Duodenal mucosa (tissue), 2 donors: ENCODE results near the gene TMEM63A.

Experiments
- H3K27ac ChIP-seq: one replicate; pipeline ENCODE4 v1.7.0; 2013; ENCODE audit warnings: low read depth, low read length
- H3K27me3 ChIP-seq, 2 donors: one replicate each; pipeline ENCODE4 v1.7.0; 2013; ENCODE audit warnings: low read length in 2 of 2, control low read depth in 1 of 2; ENCODE audit not compliant: insufficient read depth in 2 of 2, control insufficient read depth in 1 of 2
- H3K36me3 ChIP-seq, 2 donors: one replicate each; pipeline ENCODE4 v1.7.0; 2013; ENCODE audit warnings: low read length in 2 of 2, control low read depth in 1 of 2; ENCODE audit not compliant: insufficient read depth in 2 of 2, control insufficient read depth in 1 of 2
- H3K4me1 ChIP-seq, 2 donors: one replicate each; pipeline ENCODE4 v1.7.0; 2013; ENCODE audit warnings: low read length in 2 of 2, control low read depth in 1 of 2; ENCODE audit not compliant: insufficient read depth in 2 of 2, control insufficient read depth in 1 of 2
- H3K4me3 ChIP-seq, 2 donors: one replicate each; pipeline ENCODE4 v1.7.0; 2013; ENCODE audit warnings: low read length in 2 of 2, low read depth in 1 of 2
- H3K9ac ChIP-seq, 2 donors: one replicate each; pipeline ENCODE4 v1.7.0; 2013; ENCODE audit warnings: low read length in 2 of 2, low read depth in 1 of 2
- H3K9me3 ChIP-seq, 2 donors: one replicate each; pipeline ENCODE4 v1.7.0; 2013; ENCODE audit warnings: low read length in 2 of 2, control low read depth in 1 of 2; ENCODE audit not compliant: control insufficient read depth in 1 of 2

TMEM63A gene

DNA sequence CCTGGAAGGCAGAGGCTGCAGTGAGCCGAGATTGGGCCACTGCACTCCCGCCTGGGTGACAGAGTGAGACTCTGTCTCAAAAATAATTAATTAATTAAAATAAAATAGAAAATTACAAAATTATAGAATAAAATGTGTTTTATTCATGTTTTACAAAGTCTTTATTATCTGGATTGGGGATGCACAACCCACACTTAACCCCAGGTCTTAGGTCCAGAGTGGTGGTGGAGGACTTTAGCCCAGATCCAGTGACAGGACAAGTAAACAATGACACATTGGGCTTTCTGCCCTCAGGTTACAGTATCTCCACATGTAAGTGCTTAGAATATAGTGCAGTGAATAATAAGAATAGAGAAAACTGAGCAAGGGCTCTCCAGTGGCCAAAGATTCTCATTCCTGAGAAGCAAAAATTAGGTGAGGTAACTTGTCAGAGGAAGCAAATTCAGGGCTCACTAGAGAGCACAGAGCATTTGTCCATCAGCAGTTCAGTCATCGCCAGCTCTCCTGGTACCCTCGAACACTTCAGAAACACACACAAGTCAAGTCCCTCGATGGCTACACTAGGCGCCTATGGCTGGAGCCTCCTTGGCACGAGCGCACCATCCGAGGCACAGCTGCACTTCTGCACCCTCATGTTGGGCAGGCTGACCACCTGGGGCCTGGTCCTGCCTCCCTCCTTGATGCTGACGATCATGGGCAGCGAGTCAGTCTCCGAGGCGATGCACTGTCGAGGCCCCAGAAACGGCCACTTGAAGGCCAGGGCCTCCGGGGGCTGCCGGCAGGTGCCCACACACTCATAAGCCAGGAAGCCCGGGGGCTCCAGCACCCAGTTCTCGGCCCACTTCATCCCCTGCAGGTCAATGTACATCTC lies 4.2 kb upstream of the TMEM63A start:
- Histone ChIP-seq H3K4me3 (no peak overlapping the region), H3K27ac (no peak overlapping the region), H3K27me3 (no peaks in the 10 kb centered on the region), H3K4me1 (peaks cover 26 to 29% of the 10 kb centered on the region in 2 donors), H3K9ac (no peak overlapping the region), H3K36me3 (no peaks in the 10 kb centered on the region), H3K9me3 (no peaks in the 10 kb centered on the region)

DNA sequence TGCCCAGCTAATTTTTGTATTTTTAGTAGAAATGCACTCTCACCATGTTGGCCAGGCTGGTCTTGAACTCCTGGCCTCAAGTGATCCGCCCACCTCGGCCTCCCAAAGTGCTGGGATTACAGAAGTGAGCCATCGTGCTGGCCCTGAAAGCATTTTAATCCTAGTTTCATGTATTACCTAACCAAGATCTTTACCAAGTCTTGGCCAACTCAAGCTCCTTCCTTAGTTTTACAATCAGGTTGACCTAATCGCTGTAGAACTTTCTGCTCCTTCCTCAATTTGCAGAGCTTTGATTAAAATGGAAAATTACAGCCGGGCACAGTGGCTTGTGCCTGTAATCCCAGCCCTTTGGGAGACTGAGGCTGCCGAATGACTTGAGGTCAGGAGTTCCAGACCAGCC lies 3.2 kb upstream of the TMEM63A start:
- H3K27ac ChIP-seq = no peak overlapping the region

DNA sequence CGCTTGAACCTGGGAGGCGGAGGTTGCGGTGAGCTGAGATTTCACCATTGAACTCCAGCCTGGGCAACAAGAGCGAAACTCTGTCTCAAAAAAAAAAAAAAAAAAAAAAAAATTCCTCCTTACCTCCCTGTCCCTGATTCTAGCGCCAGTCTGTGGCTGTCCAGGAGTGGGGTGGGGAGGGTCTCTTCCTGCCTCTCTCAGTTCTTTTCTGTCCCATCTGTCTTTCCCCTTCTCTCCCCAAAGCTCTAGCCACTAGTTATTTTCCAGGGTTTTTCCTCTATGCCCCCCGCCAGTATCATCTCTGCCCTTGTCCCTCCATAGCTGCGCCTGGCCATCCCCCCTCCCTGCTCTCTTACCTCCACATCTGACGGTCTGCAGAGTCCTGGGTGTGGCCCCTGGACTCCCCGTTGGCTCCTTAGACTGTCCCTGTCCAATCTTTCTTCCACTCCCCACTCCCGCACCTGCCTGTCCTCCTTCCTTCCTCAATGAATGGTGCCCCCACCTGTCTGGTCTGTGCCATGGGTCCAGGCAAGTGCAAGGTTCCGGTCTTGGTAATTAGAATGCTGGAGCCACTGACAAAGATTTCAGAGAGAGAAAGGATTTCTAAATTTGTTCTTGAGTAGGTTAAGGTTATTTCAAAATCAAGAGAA lies 1.6 kb upstream of the TMEM63A start:
- Histone ChIP-seq H3K27me3 (no peaks in the 10 kb centered on the region), H3K9ac (peak overlapping the region in 1 of 2 donors; percentile 96), H3K36me3 (peaks cover 2 to 3% of the 10 kb centered on the region in 2 donors), H3K9me3 (no peaks in the 10 kb centered on the region), H3K27ac (no peak overlapping the region), H3K4me1 (peaks cover 28 to 36% of the 10 kb centered on the region in 2 donors), H3K4me3 (peak overlapping the region in 1 of 2 donors; percentile 35)

More for the DNA sequence above, 3.2 kb upstream of the TMEM63A start:
- Histone ChIP-seq H3K27me3 (no peaks in the 10 kb centered on the region), H3K9ac (no peak overlapping the region), H3K4me1 (peaks cover 26 to 33% of the 10 kb centered on the region in 2 donors), H3K36me3 (no peaks in the 10 kb centered on the region), H3K4me3 (no peak overlapping the region), H3K9me3 (no peaks in the 10 kb centered on the region)

DNA sequence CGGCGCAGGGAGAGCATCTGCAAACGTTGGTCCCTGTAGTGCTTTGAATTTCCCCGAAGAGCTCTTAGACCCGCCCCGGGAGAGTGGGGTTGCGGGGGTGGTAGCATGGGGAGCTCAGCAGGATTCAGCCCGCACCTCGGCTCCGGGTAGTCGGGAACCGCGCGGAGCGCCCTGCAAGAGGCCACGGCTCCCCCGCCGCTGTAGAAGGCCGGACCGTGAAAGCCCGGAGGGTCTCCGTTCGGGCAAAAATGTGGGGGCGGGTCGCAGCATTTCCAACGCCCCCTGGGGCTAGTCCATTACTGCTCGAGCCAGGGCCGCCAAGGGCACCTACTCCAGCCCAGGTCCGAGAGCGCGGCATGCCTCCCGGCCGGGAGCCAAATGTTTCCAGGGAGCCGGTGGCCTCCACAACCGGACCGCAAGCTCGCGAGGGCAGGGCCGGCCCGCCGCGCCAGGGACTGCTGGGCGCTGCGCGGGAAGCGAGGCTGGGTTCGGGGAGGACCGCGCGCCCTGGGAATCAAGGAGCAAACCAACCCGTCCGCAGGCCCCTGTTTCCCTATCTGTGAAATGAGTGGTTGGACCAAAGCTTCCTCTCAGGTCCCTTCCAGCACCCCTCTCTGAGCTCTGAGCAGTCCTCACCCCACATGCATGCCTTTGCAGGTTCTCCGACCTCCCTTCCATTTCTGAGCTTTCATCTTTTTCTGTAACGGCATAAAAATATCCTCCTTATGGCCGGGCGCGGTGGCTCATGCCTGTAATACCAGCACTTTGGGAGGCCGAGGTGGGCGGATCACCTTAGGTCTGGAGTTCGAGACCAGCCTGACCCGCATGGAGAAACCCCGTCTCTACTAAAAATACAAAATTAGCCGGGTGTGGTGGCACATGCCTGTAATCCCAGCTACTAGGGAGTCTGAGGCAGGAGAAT lies 775 bp upstream of the TMEM63A start:
- H3K9me3 ChIP-seq = no peaks in the 10 kb centered on the region
- H3K27ac ChIP-seq = peak overlapping the region; percentile 92
- no peaks in the 10 kb centered on the region for H3K27me3 ChIP-seq
- peaks cover 36 to 44% of the 10 kb centered on the region in 2 donors for H3K4me1 ChIP-seq
- peaks cover 3 to 7% of the 10 kb centered on the region in 2 donors for H3K36me3 ChIP-seq
- peak overlapping the region; percentile 96 to 97 for H3K9ac ChIP-seq
- H3K4me3 ChIP-seq = peak overlapping the region; percentile 81 to 89

DNA sequence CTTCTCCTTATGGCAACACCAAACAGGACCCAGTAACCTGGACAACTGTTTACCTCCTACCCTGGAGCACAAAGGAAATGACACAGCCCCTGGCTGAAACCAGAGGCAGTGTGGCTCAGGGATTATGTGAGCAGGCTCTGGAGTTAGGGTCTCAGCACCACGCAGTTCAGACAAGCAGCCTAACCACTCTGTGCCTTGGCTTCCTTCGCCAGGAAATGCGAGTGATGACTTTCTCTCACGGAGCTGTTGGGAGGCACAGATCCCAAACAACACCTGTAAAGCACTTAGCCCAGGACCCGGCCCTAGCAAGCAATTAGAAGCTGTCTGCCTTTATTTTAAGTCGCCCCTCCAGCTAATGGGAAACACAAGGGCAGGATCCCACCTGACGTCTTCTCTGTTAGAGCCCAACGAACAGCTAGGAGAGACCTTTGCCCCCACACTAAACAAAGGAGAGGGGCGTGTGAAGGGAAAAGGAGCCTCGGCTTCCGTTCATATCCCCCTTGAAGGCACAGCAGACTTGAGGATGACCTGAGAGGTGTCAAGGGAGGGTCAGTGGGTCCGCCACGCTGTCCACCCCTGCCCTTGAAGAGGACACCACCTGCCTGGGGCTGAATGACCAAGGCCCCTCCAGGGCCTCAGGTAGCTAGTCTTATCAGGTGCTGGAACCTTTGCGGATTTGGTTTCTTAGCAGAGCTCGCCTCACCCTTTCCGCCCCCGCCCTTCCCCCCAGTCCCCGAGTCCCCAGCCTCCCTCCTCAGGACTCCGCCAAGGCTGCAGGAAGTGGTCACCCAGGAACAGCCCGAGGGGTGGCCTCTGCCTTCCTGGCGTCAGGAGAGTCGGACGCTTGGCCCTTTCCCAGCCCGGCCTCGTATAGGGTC lies 860 bp downstream of the TMEM63A start:
- peak overlapping the region; percentile 81 to 89 for H3K4me3 ChIP-seq
- peak overlapping the region; percentile 92 for H3K27ac ChIP-seq
- peaks cover 3 to 13% of the 10 kb centered on the region in 2 donors for H3K36me3 ChIP-seq
- H3K4me1 ChIP-seq = peaks cover 50 to 60% of the 10 kb centered on the region in 2 donors
- H3K9me3 ChIP-seq = no peaks in the 10 kb centered on the region
- peak overlapping the region; percentile 96 to 97 for H3K9ac ChIP-seq
- no peaks in the 10 kb centered on the region for H3K27me3 ChIP-seq

DNA sequence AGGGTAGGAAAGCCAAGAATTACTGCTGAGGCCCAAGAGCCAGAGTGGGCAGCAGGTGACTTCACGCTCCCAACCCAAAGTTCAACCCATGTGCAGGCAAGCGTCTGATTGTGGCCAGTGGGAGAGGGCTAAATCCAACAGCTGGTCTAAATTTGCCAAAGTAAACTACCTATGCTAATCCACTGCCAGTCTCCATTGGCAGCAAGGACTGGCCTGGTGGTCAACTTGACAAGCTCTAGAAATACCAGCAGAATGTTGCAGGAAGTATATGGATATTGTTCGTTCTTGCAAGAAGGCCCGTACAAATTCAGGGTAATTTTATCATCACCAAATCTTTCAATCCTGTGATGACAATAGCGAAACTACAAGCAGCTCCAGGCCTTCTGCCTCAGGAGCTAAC lies 1.5 kb downstream of the TMEM63A start:
- Histone ChIP-seq H3K27ac (no peak overlapping the region), H3K4me3 (peak overlapping the region; percentile 81 to 89), H3K36me3 (peaks cover 3 to 13% of the 10 kb centered on the region in 2 donors), H3K27me3 (no peaks in the 10 kb centered on the region), H3K9me3 (no peaks in the 10 kb centered on the region), H3K9ac (peak overlapping the region; percentile 48 to 97), H3K4me1 (peaks cover 55 to 65% of the 10 kb centered on the region in 2 donors)

DNA sequence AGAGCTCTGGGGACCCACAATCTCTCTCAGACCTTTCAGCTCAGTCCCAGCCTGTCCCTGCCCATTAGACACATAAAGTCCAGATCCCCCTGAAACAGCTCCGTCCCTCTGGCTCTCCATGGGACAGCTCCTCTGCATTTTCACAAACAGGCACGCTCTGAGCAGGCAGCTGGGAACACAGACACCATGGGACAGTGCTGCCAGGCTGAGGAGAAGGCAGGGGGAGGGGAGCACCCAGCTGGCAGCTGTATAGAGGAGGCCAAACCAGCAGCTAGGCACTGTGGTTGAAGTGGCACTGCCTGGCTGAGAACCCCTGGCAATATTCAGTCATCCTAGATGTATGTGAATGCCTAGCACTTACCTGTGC lies 2.0 kb downstream of the TMEM63A start:
- peaks cover 3 to 13% of the 10 kb centered on the region in 2 donors for H3K36me3 ChIP-seq
- H3K9me3 ChIP-seq = no peaks in the 10 kb centered on the region
- H3K27me3 ChIP-seq = no peaks in the 10 kb centered on the region
- peak overlapping the region; percentile 81 to 89 for H3K4me3 ChIP-seq
- peaks cover 55 to 69% of the 10 kb centered on the region in 2 donors for H3K4me1 ChIP-seq
- H3K9ac ChIP-seq = peak overlapping the region; percentile 48 to 97
- peak overlapping the region; percentile 53 for H3K27ac ChIP-seq

DNA sequence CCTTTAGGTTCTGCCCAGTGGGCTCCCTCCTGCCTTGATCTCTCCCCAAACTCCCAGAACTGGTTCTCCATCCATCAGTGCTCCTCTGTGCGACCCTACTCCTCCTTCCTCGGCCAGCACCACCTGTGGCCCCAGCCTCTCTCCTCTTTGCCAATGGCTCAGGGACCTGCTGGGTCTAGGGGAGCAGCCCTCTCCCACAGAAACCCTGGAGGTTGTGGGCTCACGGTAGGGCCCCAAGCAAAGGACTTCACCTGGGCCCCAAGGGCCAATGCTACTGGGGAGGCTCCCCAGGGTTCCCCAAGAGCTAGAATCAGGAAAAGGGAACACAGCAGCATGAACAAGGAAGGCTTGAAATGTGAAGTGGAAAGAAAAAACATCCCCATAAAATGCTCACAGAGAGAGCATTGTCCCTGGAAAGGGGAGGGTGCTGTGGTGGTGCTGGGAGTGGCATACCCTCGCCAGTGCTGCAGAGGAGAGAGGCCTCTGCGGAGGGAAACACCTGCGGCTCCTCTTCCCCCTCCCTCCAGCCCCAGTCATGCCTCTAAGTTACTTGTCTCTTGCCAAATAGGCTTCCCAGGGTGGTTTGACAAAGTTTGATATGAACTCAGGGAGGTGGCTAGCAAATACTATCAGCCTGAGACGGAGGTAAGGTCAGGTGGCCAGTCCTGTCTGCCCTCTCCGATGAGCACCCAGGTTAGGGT lies 2.5 kb downstream of the TMEM63A start:
- peak overlapping the region; percentile 81 to 89 for H3K4me3 ChIP-seq
- no peaks in the 10 kb centered on the region for H3K27me3 ChIP-seq
- H3K36me3 ChIP-seq = peaks cover 3 to 17% of the 10 kb centered on the region in 2 donors
- H3K9me3 ChIP-seq = no peaks in the 10 kb centered on the region
- H3K27ac ChIP-seq = peak overlapping the region; percentile 58
- peaks cover 55 to 73% of the 10 kb centered on the region in 2 donors for H3K4me1 ChIP-seq
- peak overlapping the region; percentile 48 to 97 for H3K9ac ChIP-seq

DNA sequence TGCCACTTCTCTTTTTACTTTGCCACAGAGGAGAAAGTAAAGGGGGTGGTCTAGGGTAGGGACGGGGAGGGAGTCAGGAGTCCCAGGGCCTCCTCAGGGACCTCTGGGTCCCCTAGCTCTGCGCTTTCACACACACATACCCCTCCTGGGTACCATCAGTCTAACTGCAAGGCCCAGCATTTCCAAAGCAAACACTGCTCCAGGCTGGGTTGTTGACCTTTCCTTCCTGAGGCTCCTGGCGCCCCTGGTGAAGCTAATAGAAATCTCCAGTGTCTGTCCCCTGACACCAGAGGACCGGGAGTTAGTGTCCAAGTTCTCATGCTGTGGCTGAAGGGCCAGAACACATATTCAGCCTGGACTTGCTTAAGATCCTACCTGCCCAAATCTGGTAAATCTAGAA lies 3.9 kb downstream of the TMEM63A start:
- peak overlapping the region; percentile 26 to 32 for H3K9ac ChIP-seq
- no peak overlapping the region for H3K27ac ChIP-seq
- H3K9me3 ChIP-seq = no peaks in the 10 kb centered on the region
- peaks cover 3 to 30% of the 10 kb centered on the region in 2 donors for H3K36me3 ChIP-seq
- H3K4me3 ChIP-seq = no peak overlapping the region
- H3K4me1 ChIP-seq = peaks cover 55 to 70% of the 10 kb centered on the region in 2 donors
- H3K27me3 ChIP-seq = no peaks in the 10 kb centered on the region
